Stimulated activated CD8-positive, alpha-beta memory T cell treated with anti-CD3 and anti-CD28 coated beads, Interleukin-12 subunit alpha, Interleukin-12 subunit beta, amount 100 ng/mL, for 4 hours (primary cell): ENCODE measurements around the gene KREMEN1.
"Not testable (repeated sequence)": the region's sequence is repeated elsewhere in the genome, so short reads cannot be mapped to it uniquely, and the experiment has no call there.

Source experiments
- DNase-seq: peaks from one replicate; pipeline ENCODE4 v3.0.0-alpha.2; 2020; ENCODE audit warnings: low read depth

The KREMEN1 gene

DNA sequence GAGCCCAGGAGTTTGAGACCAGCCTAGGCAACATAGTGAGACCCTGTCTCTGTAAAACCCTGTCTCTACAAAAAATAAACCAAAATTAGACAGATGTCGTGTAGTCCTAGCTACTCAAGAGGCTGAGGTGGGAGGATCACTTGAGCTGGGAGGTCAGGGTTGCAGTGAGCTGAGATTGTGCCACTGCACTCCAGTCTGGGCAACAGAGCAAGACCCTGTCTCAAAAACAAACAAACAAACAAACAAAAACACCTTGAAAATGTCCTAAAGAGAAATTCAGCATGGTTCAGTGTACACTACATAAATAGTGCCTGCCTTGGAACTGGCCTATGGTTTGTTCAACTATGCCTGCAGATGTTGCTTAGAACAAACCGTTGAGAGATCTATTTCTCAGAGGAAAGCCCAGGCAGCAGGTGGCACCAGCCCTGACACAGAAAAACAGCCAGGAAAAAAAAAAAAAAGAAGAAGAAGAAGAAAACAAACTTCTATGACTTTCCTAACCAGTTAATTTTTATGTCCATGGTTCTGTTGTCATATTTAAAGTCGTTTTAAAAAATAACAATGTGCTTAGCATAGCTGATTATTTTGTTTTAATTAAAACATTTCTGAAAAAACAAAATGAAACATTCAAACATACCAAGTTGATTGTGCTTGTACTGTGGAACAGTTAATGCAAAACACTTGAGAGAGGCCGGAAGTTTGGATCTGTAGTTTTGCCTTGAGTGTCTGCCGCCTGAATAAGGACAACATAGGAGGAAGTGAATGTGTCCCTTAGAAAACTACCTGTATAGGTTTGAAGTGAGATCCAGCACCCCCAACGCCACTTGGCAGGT lies 5.4 kb downstream of the KREMEN1 start:
- DNase-seq = no peak

DNA sequence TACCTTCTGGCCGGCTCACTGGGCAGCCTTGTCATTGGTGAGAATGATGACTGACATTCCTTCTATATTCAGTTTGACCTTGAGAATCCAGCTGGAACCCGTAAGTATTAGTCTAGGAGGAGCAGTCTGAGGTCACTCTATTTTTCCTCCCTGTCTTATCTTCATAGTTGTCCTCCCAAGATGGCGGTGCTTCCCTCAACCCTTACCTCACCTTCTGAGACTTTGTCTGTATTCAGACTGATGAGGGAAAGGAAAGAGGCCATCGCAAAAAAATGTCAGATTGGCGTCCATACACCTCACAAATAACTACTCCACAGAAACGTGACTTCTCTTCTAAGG lies 6.0 kb downstream of the KREMEN1 start:
- no peak for DNase-seq

DNA sequence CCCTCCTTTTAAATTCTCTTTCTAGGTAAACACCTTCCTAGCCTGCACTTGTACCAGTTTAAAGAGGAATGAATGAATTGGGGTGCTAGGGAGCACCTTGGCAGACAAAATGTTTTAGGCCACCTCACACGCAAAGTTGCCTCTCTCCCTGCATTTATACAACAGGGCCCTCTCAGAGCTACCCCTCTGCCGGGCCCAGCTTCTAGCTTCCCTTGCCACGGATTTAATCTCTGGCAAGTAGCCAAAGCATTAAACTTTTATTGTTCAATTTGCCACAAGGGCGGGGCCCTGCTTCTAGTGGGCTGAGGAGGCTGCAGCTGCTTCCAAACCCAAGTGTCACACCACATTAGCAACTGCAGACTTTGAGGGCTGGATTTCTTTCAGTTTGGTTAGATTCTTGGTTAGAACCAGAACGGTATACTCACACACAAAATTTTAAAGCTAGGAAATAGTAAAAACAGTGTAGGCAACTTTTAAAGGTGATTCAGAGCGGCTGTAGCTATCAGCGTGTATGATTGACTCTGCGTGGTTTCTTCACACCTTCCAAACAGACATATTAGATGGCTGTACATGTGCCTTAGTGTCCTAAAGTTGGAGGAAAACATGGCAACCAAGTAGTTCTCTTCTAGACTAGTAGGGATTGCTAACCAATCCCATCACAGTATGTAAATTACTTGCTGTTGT lies 6.5 kb downstream of the KREMEN1 start:
- no peak for DNase-seq

DNA sequence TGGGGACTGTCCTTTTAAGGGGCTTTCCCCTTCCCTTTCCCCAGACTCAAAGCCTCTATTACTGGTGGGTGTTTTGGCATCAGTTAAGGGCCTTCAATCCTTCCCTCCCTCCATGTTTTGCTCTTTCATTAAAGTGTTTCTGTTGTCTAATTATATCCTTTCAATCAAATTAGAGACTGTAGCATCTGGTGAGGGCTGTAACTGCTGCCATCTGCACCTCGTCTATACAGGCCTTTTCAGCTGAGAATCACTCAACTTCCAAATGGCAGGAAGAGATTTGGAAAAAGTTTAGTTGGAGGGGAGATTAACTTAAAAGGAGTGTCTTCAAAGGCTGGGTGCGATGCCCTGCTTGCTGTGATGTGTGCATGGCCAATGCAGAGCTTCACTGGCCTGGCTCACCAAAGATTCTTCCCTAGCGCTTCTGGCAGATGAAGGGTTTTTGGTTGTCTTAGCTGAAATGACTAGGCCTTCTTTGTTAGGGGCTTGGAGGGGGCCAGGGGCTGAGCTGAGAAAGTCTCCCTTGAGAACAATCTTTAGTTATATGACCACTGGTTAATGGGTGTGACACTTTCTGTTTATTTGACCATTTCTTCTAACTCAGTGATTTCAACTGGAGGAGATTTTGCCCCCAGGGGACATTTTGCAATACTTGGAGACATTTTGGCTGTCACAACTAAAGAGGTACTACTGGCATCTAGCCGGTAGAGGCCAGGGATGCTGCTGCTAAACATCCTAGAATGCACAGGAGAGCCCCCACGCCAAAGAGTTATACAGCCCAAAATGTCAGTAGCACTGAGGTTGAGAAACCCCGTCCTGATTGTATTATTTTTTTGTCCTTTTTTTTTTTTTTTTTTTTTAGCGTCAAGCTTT lies 7.5 kb downstream of the KREMEN1 start:
- no peak for DNase-seq

GRCh38 chr22:29081517-29082236 lies 8.8 kb downstream of the KREMEN1 start:
- no peak for DNase-seq

- DNase-seq = no peak
Observed at GRCh38 chr22:29082826-29083545, 10.2 kb downstream of the KREMEN1 start.

GRCh38 chr22:29083576-29083932 lies 10.7 kb downstream of the KREMEN1 start:
- not testable (repeated sequence) for DNase-seq

DNA sequence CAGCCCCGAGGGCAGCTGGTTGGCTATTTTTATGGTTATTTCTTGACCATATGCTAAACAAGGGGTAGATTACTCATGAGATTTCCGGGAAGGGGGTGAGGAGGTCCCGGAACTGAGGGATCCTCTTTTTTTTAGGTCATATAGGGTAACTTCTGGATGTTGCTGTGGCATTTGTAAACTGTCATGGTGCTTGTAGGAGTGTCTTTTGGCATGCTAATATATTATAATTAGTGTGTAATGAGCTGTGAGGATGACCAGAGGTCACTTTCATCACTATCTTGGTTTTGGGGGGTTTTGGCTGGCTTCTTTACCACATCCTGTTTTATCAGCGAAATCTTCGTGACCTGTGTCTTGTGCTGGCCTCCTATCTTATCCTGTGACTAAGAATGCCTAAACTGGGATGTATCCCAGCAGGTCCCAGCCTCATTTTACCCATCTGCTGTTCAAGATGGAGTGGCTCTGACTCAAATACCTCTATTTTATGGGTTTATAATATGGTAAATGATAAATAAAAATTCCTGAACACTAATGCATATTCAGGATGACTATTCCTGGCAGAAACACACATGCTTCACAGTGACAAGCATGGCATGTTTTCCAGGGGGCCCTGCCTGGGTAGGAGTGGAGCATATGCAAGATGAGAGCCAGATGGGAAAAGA lies 11.2 kb downstream of the KREMEN1 start:
- no peak for DNase-seq

- no peak for DNase-seq
Observed at GRCh38 chr22:29087012-29087411, 14.2 kb downstream of the KREMEN1 start.

DNA sequence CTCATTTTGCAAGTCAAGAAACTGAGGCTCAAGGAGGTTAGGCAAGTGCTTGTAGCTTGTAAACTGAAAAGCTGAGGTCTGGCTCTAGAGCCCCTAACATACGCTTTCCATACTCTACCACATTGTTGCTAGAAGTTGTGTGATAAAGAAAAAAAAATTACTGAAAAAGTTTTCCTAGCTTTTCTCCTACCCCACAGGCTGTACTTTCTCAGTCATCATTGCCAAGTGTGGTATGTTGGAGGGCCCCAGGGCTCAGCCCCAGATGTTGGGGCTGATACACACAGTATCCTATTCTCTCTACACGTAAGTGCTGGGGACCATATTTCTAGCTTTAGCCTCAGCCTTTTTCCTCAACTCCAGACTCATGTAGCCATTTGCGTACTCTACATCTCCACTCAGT lies 16.0 kb downstream of the KREMEN1 start:
- DNase-seq = no peak

DNA sequence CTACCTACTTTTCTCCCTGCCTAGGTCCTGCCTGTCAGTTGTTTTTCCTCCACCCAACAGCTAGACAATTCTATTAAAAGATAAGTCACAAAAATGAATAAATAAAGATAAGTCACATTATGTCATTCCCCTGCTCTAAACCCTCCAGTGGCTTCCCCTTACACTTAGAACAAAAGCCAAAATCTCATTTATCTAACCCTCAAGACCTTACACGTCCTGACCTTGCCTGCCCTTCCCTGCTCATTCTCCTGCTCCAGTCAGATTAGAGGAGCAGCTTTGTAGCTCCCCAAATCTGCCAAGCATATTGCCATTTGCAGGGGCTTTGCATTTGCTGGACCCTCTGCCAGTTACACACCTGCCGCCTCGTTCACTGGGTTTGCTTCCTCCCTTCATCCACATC lies 16.7 kb downstream of the KREMEN1 start:
- no peak for DNase-seq

GRCh38 chr22:29090039-29090438 lies 17.2 kb downstream of the KREMEN1 start:
- no peak for DNase-seq

DNA sequence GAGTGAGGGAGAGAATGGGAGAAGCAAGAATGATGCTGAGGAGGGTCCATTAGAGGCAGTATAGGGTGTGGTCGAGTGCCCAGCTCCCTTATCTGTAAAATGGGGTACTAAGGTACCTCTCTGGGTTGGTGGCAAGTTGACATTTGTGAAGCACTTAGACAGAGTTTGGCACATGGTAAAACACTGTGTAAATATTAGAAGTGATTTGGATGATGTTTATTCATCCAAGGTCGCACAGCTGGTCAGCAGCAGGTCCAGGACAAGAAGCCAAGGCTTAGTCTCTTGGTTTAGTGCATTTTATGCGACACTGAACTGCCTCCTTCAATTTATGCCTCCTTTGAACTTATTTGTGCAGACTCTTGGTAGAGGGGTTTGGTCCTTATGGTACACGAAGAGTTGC lies 19.4 kb downstream of the KREMEN1 start:
- no peak for DNase-seq

- DNase-seq = no peak
Observed at GRCh38 chr22:29093030-29093429, 20.2 kb downstream of the KREMEN1 start.

GRCh38 chr22:29093501-29094300 lies 20.9 kb downstream of the KREMEN1 start:
- DNase-seq = no peak

- no peak for DNase-seq
Observed at GRCh38 chr22:29095459-29095858, 22.6 kb downstream of the KREMEN1 start.

- DNase-seq = no peak
Observed at GRCh38 chr22:29096736-29097669, 24.2 kb downstream of the KREMEN1 start.

DNA sequence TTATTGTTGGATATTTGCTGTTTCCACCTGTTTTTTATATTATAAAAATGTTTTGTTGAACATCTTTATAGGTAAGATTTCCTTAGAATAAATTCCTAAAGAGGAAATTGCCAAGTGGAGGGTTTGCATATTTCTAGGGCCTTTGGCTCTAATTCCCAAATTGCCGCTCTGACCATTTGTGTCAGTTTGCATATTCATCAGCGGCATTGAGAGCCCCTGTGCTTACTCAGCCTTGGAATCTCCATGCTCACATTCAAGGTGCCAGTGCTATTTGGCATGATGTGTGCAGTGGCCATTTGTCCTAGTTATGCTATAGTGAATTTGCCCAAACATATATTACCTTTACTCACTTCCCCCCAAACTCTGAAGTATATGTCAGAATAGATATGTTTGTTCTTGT lies 25.5 kb downstream of the KREMEN1 start:
- no peak for DNase-seq

GRCh38 chr22:29102300-29102699 lies 29.5 kb downstream of the KREMEN1 start:
- DNase-seq = no peak
